Endothelial cell of umbilical vein (primary cell): ENCODE measurements around the gene PRC1. TPM values are rescaled to one million over a fixed set of nuclear protein-coding genes. Genes with fewer than 3 reads are reported as not detected.

Experiments
- BruUV-seq: library from RNA; stranded (reverse); fragments of 400-500 nt; replicated peaks from 2 replicates; lab custom pipeline; 2021; lab: Mats Ljungman, UMichigan
- CTCF ChIA-PET: fragments of 300-600, 350-600 bp; sonication (Branson Sonifier 250); formaldehyde crosslinking; loops from one replicate; lab custom pipeline; 2021; ENCODE audit warnings: antibody characterized with exemption, inconsistent platforms; lab: Charles Lee
- POLR2A ChIA-PET: fragments of 300-600, 350-600 bp; sonication (Branson Sonifier 250); formaldehyde crosslinking; loops from one replicate; lab custom pipeline; 2021; ENCODE audit warnings: antibody characterized with exemption, inconsistent platforms; lab: Charles Lee
- DNase-seq: peaks from one replicate; pipeline ENCODE4 v3.0.0-alpha.2; 2011; ENCODE audit warnings: low read depth, low spot score
- FAIRE-seq: peaks from 2 replicates; lab custom pipeline; 2011; peaks lifted over from hg19 to GRCh38; lab: Jason Lieb, UNC
- H2AFZ ChIP-seq: 2 replicates; pipeline ENCODE4 v1.6.0; 2012; ENCODE audit warnings: low read depth, low read length, control low read depth, inconsistent platforms
- H3K27ac ChIP-seq: 2 replicates; pipeline ENCODE4 v1.5.1; 2011; ENCODE audit warnings: low read depth, mild to moderate bottlenecking, control low read depth, low read length, moderate library complexity; ENCODE audit not compliant: insufficient read depth
- H3K27me3 ChIP-seq, 2 experiments: 2 replicates each; pipeline versions ENCODE4 v1.6.0 to v1.6.1; 2011; ENCODE audit warnings: low read length in 2 of 2, mixed read lengths in 1 of 2; ENCODE audit not compliant: control insufficient read depth in 2 of 2, insufficient read depth in 2 of 2
- H3K36me3 ChIP-seq, 2 experiments: 2 replicates in 1 of 2; 3 replicates in 1 of 2; pipeline ENCODE4 v1.5.1; 2011; ENCODE audit warnings: low read length in 2 of 2, mild to moderate bottlenecking in 1 of 2, moderate library complexity in 1 of 2; ENCODE audit not compliant: control insufficient read depth in 2 of 2, insufficient read depth in 2 of 2; ENCODE audit errors: extremely low read depth in 1 of 2
- H3K4me1 ChIP-seq: 3 replicates; pipeline ENCODE4 v1.5.1; 2011; ENCODE audit warnings: mild to moderate bottlenecking, low read length; ENCODE audit not compliant: control insufficient read depth, insufficient read depth; ENCODE audit errors: extremely low read depth
- H3K4me2 ChIP-seq: 2 replicates; pipeline ENCODE4 v1.6.1; 2011; ENCODE audit warnings: low read length, control low read depth, mixed read lengths; ENCODE audit not compliant: insufficient read depth
- H3K4me3 ChIP-seq, 3 experiments: fragments of 200-600 bp in 1 of 3; sonication (generic), shearing (Covaris generic) in 1 of 3; replicated peaks in 1 of 3; 2 replicates each; pipeline ENCODE4 v1.5.1; 2011 to 2016; ENCODE audit warnings: control low read depth in 3 of 3, low read length in 3 of 3, mild to moderate bottlenecking in 2 of 3, inconsistent platforms in 1 of 3, low read depth in 1 of 3, moderate library complexity in 1 of 3; ENCODE audit not compliant: insufficient read depth in 1 of 3
- H3K79me2 ChIP-seq: 2 replicates; pipeline ENCODE4 v1.6.0; 2012; ENCODE audit warnings: low read length, inconsistent platforms; ENCODE audit not compliant: control insufficient read depth, insufficient read depth
- H3K9ac ChIP-seq: replicated peaks from 2 replicates; pipeline ENCODE3; 2011; ENCODE audit warnings: low read length, control low read depth; ENCODE audit not compliant: insufficient read depth; ENCODE audit errors: extremely low read depth
- H3K9me1 ChIP-seq: replicated peaks from 3 replicates; pipeline ENCODE4 v1.6.0; 2011; ENCODE audit warnings: mild to moderate bottlenecking, low read length; ENCODE audit not compliant: control insufficient read depth, insufficient read depth; ENCODE audit errors: extremely low read depth
- H3K9me3 ChIP-seq: replicated peaks from 2 replicates; pipeline ENCODE4 v1.5.1; 2012; ENCODE audit warnings: low read length, inconsistent platforms; ENCODE audit not compliant: control insufficient read depth, insufficient read depth
- H4K20me1 ChIP-seq: replicated peaks from 2 replicates; pipeline ENCODE3; 2011; ENCODE audit warnings: mild to moderate bottlenecking, low read length; ENCODE audit not compliant: control insufficient read depth, insufficient read depth; ENCODE audit errors: extremely low read depth
- EZH2 ChIP-seq: IDR thresholded peaks from 2 replicates; pipeline ENCODE4 v1.6.1; 2012; ENCODE audit warnings: borderline replicate concordance, low read depth, mild to moderate bottlenecking, moderate library complexity, low read length, inconsistent platforms; ENCODE audit not compliant: severe bottlenecking
- dilution Hi-C: fragments of 300-500 bp; cut with MboI; formaldehyde crosslinking; loops from one replicate; pipeline ENCODE4 v1.15.0; 2019; ENCODE audit warnings: low sequenced_read_pairs; ENCODE audit not compliant: extremely low pct_ligation_motif_present
- intact Hi-C: fragments of 100-400 bp; cut with micrococcal nuclease; formaldehyde crosslinking; loops from one replicate; pipeline ENCODE4 v1.10.0; 2022
- polyA plus RNA-seq, 4 experiments: library from polyadenylated mRNA; depleted of rRNA in 3 of 4; stranded (reverse) in 3 of 4; unstranded in 1 of 4; fragments of >200 nt; gene quantifications; 2 replicates each; pipeline versions ENCODE4 v1.2.1 to v1.2.3, GENCODE V29; 2011 to 2012; ENCODE audit warnings: missing spikeins in 1 of 4
- total RNA-seq: library from RNA; stranded (reverse); gene quantifications from 2 replicates; pipeline ENCODE4 v1.2.3, GENCODE V29; 2021
- TF ChIP-seq, protein P1 (sequence below), 2 donors: IDR thresholded peaks; 1 replicate in 1 of 2; 2 replicates in 1 of 2; pipeline ENCODE4 v1.5.1; 2011; ENCODE audit warnings: low read length in 2 of 2, mild to moderate bottlenecking in 2 of 2, moderate library complexity in 2 of 2, control low read depth in 1 of 2, inconsistent platforms in 1 of 2, low read depth in 1 of 2; ENCODE audit not compliant: insufficient read depth in 1 of 2; ENCODE audit errors: extremely low read depth in 1 of 2

PRC1 gene
- total and polyA plus RNA-seq, 2 donors (not counting 3 experiments of a cell fraction or from before 2014, with no cell fraction given), result 171 to 280 TPM

DNA sequence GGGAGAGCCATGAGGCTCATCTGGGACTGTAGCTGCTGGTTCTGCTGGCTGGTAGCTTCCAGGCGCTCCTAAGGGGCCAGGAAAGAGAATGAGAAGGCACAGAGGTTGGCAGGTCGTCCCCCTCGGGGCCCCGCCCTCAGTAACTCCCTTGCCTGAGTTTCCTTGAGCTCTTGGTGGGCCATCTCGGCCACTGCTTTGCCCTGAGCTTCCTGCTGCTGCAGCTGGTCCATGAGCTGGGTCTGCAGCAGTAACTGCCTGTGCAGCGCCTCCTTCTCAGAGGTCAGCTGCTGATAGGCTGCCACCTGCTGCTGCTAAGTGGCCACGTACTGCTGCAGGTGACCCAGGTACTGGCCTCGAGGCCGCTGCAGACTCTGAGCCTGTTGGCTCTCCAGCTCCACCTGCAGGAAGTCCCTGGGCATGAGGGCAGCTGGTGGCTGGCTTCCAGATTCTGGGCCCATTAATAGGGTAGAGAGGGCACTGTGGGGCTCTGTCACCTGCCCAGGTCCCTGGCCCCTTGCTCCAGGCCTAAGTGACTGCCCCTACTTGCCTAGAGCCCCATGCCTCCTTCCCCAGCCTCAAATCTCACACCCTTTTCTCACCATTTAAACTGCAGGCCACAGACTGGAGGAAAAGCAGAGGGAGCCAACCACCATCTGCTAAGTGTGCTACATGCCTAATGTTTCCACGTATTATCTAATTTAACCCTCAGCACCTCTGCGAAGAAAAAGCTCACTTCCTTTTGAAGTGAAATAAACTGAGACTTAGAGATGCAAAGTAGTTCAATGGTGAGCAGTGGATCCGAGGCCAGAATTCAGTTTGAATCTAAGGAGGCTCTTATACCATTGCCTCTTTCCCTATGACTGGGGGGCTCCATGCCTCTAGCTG lies 38.8 kb upstream of the PRC1 start:
- peak overlapping the region; percentile 54 for H2AFZ ChIP-seq

More for the DNA sequence above, 38.8 kb upstream of the PRC1 start:
- no peaks in the 10 kb centered on the region for H4K20me1 ChIP-seq
- FAIRE-seq, result peak; percentile 46
- H3K27me3 ChIP-seq, result peaks cover 0 to 4% of the 10 kb centered on the region in 2 experiments
- intact Hi-C loops, result loop anchor here (1.0 kb wide), 1 partner anchor 76 kb away; no protein-coding TSS in a partner anchor
- TF ChIP-seq, protein P1, sequence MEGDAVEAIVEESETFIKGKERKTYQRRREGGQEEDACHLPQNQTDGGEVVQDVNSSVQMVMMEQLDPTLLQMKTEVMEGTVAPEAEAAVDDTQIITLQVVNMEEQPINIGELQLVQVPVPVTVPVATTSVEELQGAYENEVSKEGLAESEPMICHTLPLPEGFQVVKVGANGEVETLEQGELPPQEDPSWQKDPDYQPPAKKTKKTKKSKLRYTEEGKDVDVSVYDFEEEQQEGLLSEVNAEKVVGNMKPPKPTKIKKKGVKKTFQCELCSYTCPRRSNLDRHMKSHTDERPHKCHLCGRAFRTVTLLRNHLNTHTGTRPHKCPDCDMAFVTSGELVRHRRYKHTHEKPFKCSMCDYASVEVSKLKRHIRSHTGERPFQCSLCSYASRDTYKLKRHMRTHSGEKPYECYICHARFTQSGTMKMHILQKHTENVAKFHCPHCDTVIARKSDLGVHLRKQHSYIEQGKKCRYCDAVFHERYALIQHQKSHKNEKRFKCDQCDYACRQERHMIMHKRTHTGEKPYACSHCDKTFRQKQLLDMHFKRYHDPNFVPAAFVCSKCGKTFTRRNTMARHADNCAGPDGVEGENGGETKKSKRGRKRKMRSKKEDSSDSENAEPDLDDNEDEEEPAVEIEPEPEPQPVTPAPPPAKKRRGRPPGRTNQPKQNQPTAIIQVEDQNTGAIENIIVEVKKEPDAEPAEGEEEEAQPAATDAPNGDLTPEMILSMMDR (IDR thresholded peaks at IDR 0.05; ENCODE audit: extremely low read depth in 1 of 2, insufficient read depth in 1 of 2, low read depth in 1 of 2, low read length in 2 of 2), result peak; percentile 42 to 76
- TF ChIP-seq EZH2, result no peak
- H3K27ac ChIP-seq, result no peak overlapping the region
- dilution Hi-C loops, result no loop called here
- no peaks in the 10 kb centered on the region for H3K9me1 ChIP-seq
- ChIA-PET POLR2A (no interaction called here), CTCF (interaction anchor here (0.7 to 2.3 kb wide), 14 partner anchors 8 to 238 kb away, joined by 3 to 77 read pairs (median 6); partner anchors contain the start of genes RCCD1 and VPS33B)
- DNase-seq, result peak; percentile 29
- no peaks in the 10 kb centered on the region for H3K9me3 ChIP-seq
- no peaks in the 10 kb centered on the region for H3K36me3 ChIP-seq
- no peaks in the 10 kb centered on the region for H3K79me2 ChIP-seq
- no peak overlapping the region for H3K9ac ChIP-seq
- no peak overlapping the region for H3K4me3 ChIP-seq
- no TSS peak for BruUV-seq
- no peak overlapping the region for H3K4me2 ChIP-seq
- H3K4me1 ChIP-seq, result no peaks in the 10 kb centered on the region
